NOMO-1 treated with DMSO at 0.1 percent for 48 hours (cell line): ENCODE data around the gene HDAC7.
A peak's percentile ranks its signal among the peaks of the same experiment; 100 is the strongest.
"Not testable (repeated sequence)": the region's sequence is repeated elsewhere in the genome, so short reads cannot be mapped to it uniquely, and the experiment has no call there.

Experiments used
- DNase-seq: peaks from one replicate; lab custom pipeline; 2025; ENCODE audit not compliant: unreplicated experiment; lab: John Stamatoyannopoulos, UW

Gene HDAC7

GRCh38 chr12:47813511-47814196 lies 6.0 kb downstream of the HDAC7 start:
- DNase-seq: peak; percentile 72

GRCh38 chr12:47812797-47813510 lies 6.7 kb downstream of the HDAC7 start:
- DNase-seq: peak; percentile 94

GRCh38 chr12:47811581-47812484 lies 7.9 kb downstream of the HDAC7 start:
- no peak for DNase-seq

- no peak for DNase-seq
Observed at GRCh38 chr12:47811072-47811396, 8.7 kb downstream of the HDAC7 start.

GRCh38 chr12:47809518-47809917 lies 10.2 kb downstream of the HDAC7 start:
- DNase-seq: not testable (repeated sequence)

- peak; percentile 67 for DNase-seq
Observed at GRCh38 chr12:47808574-47809365, 10.9 kb downstream of the HDAC7 start.

GRCh38 chr12:47808050-47808449 lies 11.7 kb downstream of the HDAC7 start:
- DNase-seq: peak; percentile 29

GRCh38 chr12:47807338-47807737 lies 12.4 kb downstream of the HDAC7 start:
- DNase-seq: no peak

GRCh38 chr12:47805417-47805816 lies 14.3 kb downstream of the HDAC7 start:
- no peak for DNase-seq

GRCh38 chr12:47804171-47804570 lies 15.5 kb downstream of the HDAC7 start:
- no peak for DNase-seq

GRCh38 chr12:47803191-47803875 lies 16.4 kb downstream of the HDAC7 start:
- peak; percentile 11 for DNase-seq

- no peak for DNase-seq
Observed at GRCh38 chr12:47802312-47802711, 17.4 kb downstream of the HDAC7 start.

GRCh38 chr12:47801904-47802246 lies 17.8 kb downstream of the HDAC7 start:
- no peak for DNase-seq

- DNase-seq: peak; percentile 51
Observed at GRCh38 chr12:47801170-47801903, 18.4 kb downstream of the HDAC7 start.

GRCh38 chr12:47800582-47800981 lies 19.1 kb downstream of the HDAC7 start:
- no peak for DNase-seq

- no peak for DNase-seq
Observed at GRCh38 chr12:47799357-47799955, 20.2 kb downstream of the HDAC7 start.

GRCh38 chr12:47798382-47798948 lies 21.2 kb downstream of the HDAC7 start:
- DNase-seq: no peak

GRCh38 chr12:47797441-47797840 lies 22.3 kb downstream of the HDAC7 start:
- no peak for DNase-seq

GRCh38 chr12:47795814-47796411 lies 23.8 kb downstream of the HDAC7 start:
- no peak for DNase-seq
